WTC11 (cell line): ENCODE results near the gene KIAA0232. TPM values are rescaled to one million over a fixed set of nuclear protein-coding genes. Genes with fewer than 3 reads are reported as not detected.

ENCODE experiments used
- ATAC-seq: fragments of 200-7000 bp; cut with Tn5 transposase; 2 replicates; pipeline ENCODE4 v1.10.0; 2021; ENCODE audit warnings: mild to moderate bottlenecking, moderate library complexity
- CTCF ChIA-PET: fragments of 300-600 bp; sonication (Branson Sonifier 250); formaldehyde crosslinking; loops from one replicate; lab custom pipeline; 2021; ENCODE audit warnings: antibody characterized with exemption; lab: Charles Lee
- POLR2A ChIA-PET: fragments of 350-600 bp; sonication (Branson Sonifier 250); formaldehyde crosslinking; loops from one replicate; lab custom pipeline; 2021; ENCODE audit warnings: antibody characterized with exemption; lab: Charles Lee
- DNase-seq: peaks from one replicate; pipeline ENCODE4 v3.0.0; 2021; ENCODE audit warnings: low spot score
- H3K27ac Mint-ChIP-seq: 2 replicates; pipeline ENCODE4 v1.8.0; 2021; ENCODE audit warnings: mixed read lengths
- H3K27me3 Mint-ChIP-seq: 2 replicates; pipeline ENCODE4 v1.8.0; 2021; ENCODE audit warnings: low read depth, mild to moderate bottlenecking, moderate library complexity, mixed read lengths
- H3K36me3 Mint-ChIP-seq: 2 replicates; pipeline ENCODE4 v1.8.0; 2021; ENCODE audit warnings: mixed read lengths
- H3K4me1 Mint-ChIP-seq: 2 replicates; pipeline ENCODE4 v1.8.0; 2022; ENCODE audit warnings: mixed read lengths
- H3K4me3 Mint-ChIP-seq: 2 replicates; pipeline ENCODE4 v1.8.0; 2021; ENCODE audit warnings: mild to moderate bottlenecking, moderate library complexity, mixed read lengths
- H3K9me3 Mint-ChIP-seq: 2 replicates; pipeline ENCODE4 v1.8.0; 2021; ENCODE audit warnings: mixed read lengths
- FOXJ3 ChIP-seq: sonication (generic); formaldehyde crosslinking; IDR thresholded peaks from 2 replicates; pipeline ENCODE4 v1.9.0; 2021; ENCODE audit warnings: missing genetic modification reagents, mild to moderate bottlenecking, borderline replicate concordance
- GABPB1 ChIP-seq: sonication (generic); formaldehyde crosslinking; IDR thresholded peaks from 2 replicates; pipeline ENCODE4 v1.8.1; 2023; ENCODE audit warnings: mild to moderate bottlenecking, missing genetic modification reagents
- IRF2 ChIP-seq: sonication (generic); formaldehyde crosslinking; IDR thresholded peaks from 2 replicates; pipeline ENCODE4 v1.8.0; 2022; ENCODE audit warnings: low read depth, missing genetic modification reagents, borderline replicate concordance
- JUN ChIP-seq: sonication (generic); formaldehyde crosslinking; IDR thresholded peaks from 2 replicates; pipeline ENCODE4 v1.8.0; 2023; ENCODE audit warnings: mild to moderate bottlenecking, missing genetic modification reagents
- MXD4 ChIP-seq: fragments of 250-450 bp; sonication (Bioruptor Pico); IDR thresholded peaks from 2 replicates; pipeline ENCODE4 v1.8.0; 2021; ENCODE audit warnings: mild to moderate bottlenecking, moderate library complexity, borderline replicate concordance
- MYBL2 ChIP-seq: sonication (generic); formaldehyde crosslinking; IDR thresholded peaks from 2 replicates; pipeline ENCODE4 v1.8.1; 2023; ENCODE audit warnings: mild to moderate bottlenecking, moderate library complexity, missing genetic modification reagents
- NR2C2 ChIP-seq: sonication (generic); formaldehyde crosslinking; IDR thresholded peaks from 2 replicates; pipeline ENCODE4 v1.8.0; 2022; ENCODE audit warnings: mild to moderate bottlenecking, missing genetic modification reagents
- PRRX2 ChIP-seq: fragments of 250-450 bp; sonication (Bioruptor Pico); IDR thresholded peaks from 2 replicates; pipeline ENCODE4 v1.8.0; 2021; ENCODE audit warnings: mild to moderate bottlenecking
- RELA ChIP-seq: sonication (generic); formaldehyde crosslinking; IDR thresholded peaks from 2 replicates; pipeline ENCODE4 v1.8.1; 2022; ENCODE audit warnings: missing genetic modification reagents, mild to moderate bottlenecking, borderline replicate concordance
- SP1 ChIP-seq: sonication (generic); formaldehyde crosslinking; conservative IDR thresholded peaks from 2 replicates; pipeline ENCODE4 v1.8.1; 2022; ENCODE audit warnings: missing genetic modification reagents
- TEAD1 ChIP-seq: sonication (generic); formaldehyde crosslinking; IDR thresholded peaks from 2 replicates; pipeline ENCODE4 v1.8.0; 2022; ENCODE audit warnings: mild to moderate bottlenecking, missing genetic modification reagents
- ZBTB21 ChIP-seq: sonication (generic); formaldehyde crosslinking; IDR thresholded peaks from 2 replicates; pipeline ENCODE4 v1.8.1; 2023; ENCODE audit warnings: mild to moderate bottlenecking, missing genetic modification reagents, borderline replicate concordance
- ZNF138 ChIP-seq: sonication (generic); formaldehyde crosslinking; conservative IDR thresholded peaks from 2 replicates; pipeline ENCODE4 v1.8.1; 2022; ENCODE audit warnings: mild to moderate bottlenecking, moderate library complexity, missing genetic modification reagents
- ZNF317 ChIP-seq: sonication (generic); formaldehyde crosslinking; IDR thresholded peaks from 2 replicates; pipeline ENCODE4 v1.8.1; 2023; ENCODE audit warnings: low read depth, mild to moderate bottlenecking, moderate library complexity, missing genetic modification reagents, borderline replicate concordance
- total RNA-seq: library from RNA; stranded (reverse); gene quantifications from 3 replicates; pipeline ENCODE4 v1.2.3, GENCODE V29; 2021
- TF ChIP-seq, protein P1 (sequence below): fragments of 250-450 bp; sonication (Bioruptor Pico); IDR thresholded peaks from 2 replicates; pipeline ENCODE4 v1.9.0; 2021; ENCODE audit warnings: mild to moderate bottlenecking
- TF ChIP-seq, protein P2 (sequence below): sonication (generic); formaldehyde crosslinking; IDR thresholded peaks from 2 replicates; pipeline ENCODE4 v1.8.1; 2023; ENCODE audit warnings: mild to moderate bottlenecking, missing genetic modification reagents, moderate library complexity
- TF ChIP-seq, protein P3 (sequence below): sonication (generic); formaldehyde crosslinking; IDR thresholded peaks from 2 replicates; pipeline ENCODE4 v1.8.1; 2022; ENCODE audit warnings: low read depth, mild to moderate bottlenecking, moderate library complexity, missing genetic modification reagents, borderline replicate concordance
- TF ChIP-seq, protein P4 (sequence below): sonication (generic); formaldehyde crosslinking; IDR thresholded peaks from 2 replicates; pipeline ENCODE4 v1.8.0; 2022; ENCODE audit warnings: mild to moderate bottlenecking, missing genetic modification reagents
- TF ChIP-seq, protein P5 (sequence below): sonication (generic); formaldehyde crosslinking; IDR thresholded peaks from 2 replicates; pipeline ENCODE4 v1.8.1; 2022; ENCODE audit warnings: mild to moderate bottlenecking, moderate library complexity, missing genetic modification reagents
- TF ChIP-seq, protein P6 (sequence below): sonication (generic); formaldehyde crosslinking; IDR thresholded peaks from 2 replicates; pipeline ENCODE4 v1.8.1; 2023; ENCODE audit warnings: mild to moderate bottlenecking, moderate library complexity, missing genetic modification reagents
- TF ChIP-seq, protein P7 (sequence below): fragments of 250-450 bp; sonication (Bioruptor Pico); IDR thresholded peaks from 2 replicates; pipeline ENCODE4 v1.9.0; 2021; ENCODE audit warnings: mild to moderate bottlenecking

The KIAA0232 gene
- total RNA-seq, 1 experiment from 2014 or later, result 23.2 TPM

DNA sequence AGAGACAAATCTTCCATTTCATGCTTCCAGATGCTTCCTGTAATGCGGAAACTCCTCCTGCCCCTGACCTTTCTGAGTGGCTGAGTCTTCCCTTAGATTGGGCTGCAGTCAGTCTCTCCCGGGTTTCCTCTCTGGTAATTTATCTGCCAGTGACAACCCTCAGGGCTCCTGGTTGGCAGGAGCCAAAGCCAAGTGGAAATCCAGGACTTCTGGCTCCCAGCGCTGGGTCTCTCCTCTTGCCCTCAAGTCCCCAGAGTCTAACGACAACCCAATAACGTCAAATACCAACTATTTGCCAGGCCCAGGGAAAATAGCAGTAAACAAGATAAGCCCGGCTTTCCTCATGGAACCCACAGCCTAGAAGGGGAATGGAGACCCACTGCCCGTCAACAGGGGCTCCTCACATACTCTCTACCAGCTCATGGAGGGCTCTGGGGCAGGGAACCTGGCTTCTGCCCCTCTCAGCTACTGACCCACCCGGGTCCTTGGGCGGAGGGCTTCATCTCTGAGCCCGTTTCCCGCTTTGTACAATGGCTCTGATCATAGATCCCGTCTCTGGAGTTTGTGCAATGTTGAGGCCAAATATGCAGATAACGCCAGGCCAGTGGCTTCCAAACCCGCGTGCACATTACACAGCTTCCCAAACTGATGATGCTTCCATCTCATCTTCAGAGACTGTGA lies 126.0 kb downstream of the KIAA0232 start (continued):
- TF ChIP-seq TEAD1 (CRISPR knock-in tag), result no peak
- no peak for TF ChIP-seq ZBTB21
- TF ChIP-seq, protein P1, sequence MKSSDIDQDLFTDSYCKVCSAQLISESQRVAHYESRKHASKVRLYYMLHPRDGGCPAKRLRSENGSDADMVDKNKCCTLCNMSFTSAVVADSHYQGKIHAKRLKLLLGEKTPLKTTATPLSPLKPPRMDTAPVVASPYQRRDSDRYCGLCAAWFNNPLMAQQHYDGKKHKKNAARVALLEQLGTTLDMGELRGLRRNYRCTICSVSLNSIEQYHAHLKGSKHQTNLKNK (CRISPR knock-in tag), result no peak

DNA sequence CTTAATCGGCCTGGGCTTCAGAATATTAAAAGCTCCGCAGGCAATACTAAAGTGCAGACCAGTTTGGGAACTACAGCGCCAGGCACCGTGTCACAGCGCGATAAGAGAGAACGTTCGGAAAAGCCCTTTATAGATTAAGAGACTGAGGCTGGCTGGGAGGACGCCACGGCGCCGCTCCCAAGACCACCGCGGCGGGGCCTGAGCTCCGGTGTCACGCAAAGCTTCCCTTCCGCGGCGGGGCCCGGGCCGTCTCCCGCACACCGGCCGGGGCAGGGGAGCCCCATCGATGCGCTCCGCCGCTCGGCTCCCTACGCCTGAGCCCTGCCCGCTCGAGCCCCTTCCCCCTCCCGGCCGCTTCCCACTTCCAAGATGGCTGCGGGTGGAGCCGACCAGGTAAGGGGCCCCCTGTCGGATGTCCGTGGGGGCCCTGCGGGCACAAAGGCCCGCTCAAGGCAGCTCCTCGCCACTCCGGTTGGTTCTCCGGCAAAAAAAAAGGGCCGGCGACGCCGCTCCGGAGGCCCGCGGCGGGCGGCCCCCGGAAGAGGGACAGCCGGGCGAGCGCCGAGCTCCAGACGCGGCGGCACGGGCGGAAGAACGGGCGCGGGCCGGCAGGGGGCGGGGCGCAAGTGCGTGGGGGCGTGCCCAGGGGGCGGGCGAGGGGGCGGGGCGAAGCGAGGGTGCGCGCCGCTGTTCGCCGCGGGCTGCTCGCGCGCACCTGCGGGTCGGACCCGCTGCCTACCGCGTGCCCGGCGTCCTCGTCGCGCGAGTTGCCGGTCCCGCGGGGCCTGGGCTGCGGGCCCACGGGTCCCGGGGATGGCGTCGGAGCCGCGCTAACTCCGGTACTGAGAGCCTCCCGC lies 126.8 kb downstream of the KIAA0232 start, which contains the start of gene TBC1D14:
TBC1D14 (plus strand) TSS at position 714 of the 857 bp plus-strand sequence. CDS start 13,564 bp downstream, outside the sequence.
- peaks cover 12% of the 10 kb centered on the region for H3K27me3 Mint-ChIP-seq
- H3K36me3 Mint-ChIP-seq, result no peaks in the 10 kb centered on the region
- ChIA-PET POLR2A (interaction anchor here (0.6 to 1.6 kb wide), 7 partner anchors 9 to 159 kb away, joined by 3 to 6 read pairs (median 4); partner anchors contain the start of genes GRPEL1 and TADA2B), CTCF (interaction anchor here (0.6 to 7.4 kb wide), 24 partner anchors 8 to 767 kb away, joined by 3 to 83 read pairs (median 4); partner anchors contain the start of genes GRPEL1 and TADA2B)
- H3K27ac Mint-ChIP-seq, result peak within 1 kb of the TSS; percentile 69
- peak; percentile 83 for ATAC-seq
- DNase-seq, result peak; percentile 85
- H3K4me3 Mint-ChIP-seq, result peak within 1 kb of the TSS; percentile 95
- H3K4me1 Mint-ChIP-seq, result peaks cover 33% of the 10 kb centered on the region
- no peaks in the 10 kb centered on the region for H3K9me3 Mint-ChIP-seq
- TF ChIP-seq, protein P2, sequence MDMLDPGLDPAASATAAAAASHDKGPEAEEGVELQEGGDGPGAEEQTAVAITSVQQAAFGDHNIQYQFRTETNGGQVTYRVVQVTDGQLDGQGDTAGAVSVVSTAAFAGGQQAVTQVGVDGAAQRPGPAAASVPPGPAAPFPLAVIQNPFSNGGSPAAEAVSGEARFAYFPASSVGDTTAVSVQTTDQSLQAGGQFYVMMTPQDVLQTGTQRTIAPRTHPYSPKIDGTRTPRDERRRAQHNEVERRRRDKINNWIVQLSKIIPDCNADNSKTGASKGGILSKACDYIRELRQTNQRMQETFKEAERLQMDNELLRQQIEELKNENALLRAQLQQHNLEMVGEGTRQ (CRISPR knock-in tag), result no peak
- no peak for TF ChIP-seq ZNF317 (CRISPR knock-in tag)
- TF ChIP-seq, protein P3, sequence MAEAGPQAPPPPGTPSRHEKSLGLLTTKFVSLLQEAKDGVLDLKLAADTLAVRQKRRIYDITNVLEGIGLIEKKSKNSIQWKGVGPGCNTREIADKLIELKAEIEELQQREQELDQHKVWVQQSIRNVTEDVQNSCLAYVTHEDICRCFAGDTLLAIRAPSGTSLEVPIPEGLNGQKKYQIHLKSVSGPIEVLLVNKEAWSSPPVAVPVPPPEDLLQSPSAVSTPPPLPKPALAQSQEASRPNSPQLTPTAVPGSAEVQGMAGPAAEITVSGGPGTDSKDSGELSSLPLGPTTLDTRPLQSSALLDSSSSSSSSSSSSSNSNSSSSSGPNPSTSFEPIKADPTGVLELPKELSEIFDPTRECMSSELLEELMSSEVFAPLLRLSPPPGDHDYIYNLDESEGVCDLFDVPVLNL, result no peak
- no peak for TF ChIP-seq MXD4 (CRISPR knock-in tag)
- TF ChIP-seq, protein P4, sequence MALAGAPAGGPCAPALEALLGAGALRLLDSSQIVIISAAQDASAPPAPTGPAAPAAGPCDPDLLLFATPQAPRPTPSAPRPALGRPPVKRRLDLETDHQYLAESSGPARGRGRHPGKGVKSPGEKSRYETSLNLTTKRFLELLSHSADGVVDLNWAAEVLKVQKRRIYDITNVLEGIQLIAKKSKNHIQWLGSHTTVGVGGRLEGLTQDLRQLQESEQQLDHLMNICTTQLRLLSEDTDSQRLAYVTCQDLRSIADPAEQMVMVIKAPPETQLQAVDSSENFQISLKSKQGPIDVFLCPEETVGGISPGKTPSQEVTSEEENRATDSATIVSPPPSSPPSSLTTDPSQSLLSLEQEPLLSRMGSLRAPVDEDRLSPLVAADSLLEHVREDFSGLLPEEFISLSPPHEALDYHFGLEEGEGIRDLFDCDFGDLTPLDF (CRISPR knock-in tag), result no peak
- TF ChIP-seq SP1, result peak; percentile 82
- TF ChIP-seq, protein P5, sequence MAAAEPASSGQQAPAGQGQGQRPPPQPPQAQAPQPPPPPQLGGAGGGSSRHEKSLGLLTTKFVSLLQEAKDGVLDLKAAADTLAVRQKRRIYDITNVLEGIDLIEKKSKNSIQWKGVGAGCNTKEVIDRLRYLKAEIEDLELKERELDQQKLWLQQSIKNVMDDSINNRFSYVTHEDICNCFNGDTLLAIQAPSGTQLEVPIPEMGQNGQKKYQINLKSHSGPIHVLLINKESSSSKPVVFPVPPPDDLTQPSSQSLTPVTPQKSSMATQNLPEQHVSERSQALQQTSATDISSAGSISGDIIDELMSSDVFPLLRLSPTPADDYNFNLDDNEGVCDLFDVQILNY, result 0 out of 2 replicates have a peak, but pooled peaks have one; percentile 46
- no peak for TF ChIP-seq RELA (CRISPR knock-in tag)
- no peak for TF ChIP-seq ZNF138 (CRISPR knock-in tag)
- TF ChIP-seq PRRX2 (CRISPR knock-in tag), result 0 out of 2 replicates have a peak, but pooled peaks have one; percentile 36
- 0 out of 2 replicates have a peak, but pooled peaks have one; percentile 45 for TF ChIP-seq JUN (CRISPR knock-in tag)
- no peak for TF ChIP-seq NR2C2
- TF ChIP-seq, protein P6, sequence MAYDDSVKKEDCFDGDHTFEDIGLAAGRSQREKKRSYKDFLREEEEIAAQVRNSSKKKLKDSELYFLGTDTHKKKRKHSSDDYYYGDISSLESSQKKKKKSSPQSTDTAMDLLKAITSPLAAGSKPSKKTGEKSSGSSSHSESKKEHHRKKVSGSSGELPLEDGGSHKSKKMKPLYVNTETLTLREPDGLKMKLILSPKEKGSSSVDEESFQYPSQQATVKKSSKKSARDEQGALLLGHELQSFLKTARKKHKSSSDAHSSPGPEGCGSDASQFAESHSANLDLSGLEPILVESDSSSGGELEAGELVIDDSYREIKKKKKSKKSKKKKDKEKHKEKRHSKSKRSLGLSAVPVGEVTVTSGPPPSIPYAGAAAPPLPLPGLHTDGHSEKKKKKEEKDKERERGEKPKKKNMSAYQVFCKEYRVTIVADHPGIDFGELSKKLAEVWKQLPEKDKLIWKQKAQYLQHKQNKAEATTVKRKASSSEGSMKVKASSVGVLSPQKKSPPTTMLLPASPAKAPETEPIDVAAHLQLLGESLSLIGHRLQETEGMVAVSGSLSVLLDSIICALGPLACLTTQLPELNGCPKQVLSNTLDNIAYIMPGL (CRISPR knock-in tag), result peak; percentile 43; the same call in 1 of the 2 replicates
- TF ChIP-seq MYBL2 (CRISPR knock-in tag), result 0 out of 2 replicates have a peak, but pooled peaks have one; percentile 31
- no peak for TF ChIP-seq IRF2
- no peak for TF ChIP-seq FOXJ3 (CRISPR knock-in tag)
- TF ChIP-seq GABPB1, result 0 out of 2 replicates have a peak, but pooled peaks have one; percentile 12
- TF ChIP-seq, protein P7, sequence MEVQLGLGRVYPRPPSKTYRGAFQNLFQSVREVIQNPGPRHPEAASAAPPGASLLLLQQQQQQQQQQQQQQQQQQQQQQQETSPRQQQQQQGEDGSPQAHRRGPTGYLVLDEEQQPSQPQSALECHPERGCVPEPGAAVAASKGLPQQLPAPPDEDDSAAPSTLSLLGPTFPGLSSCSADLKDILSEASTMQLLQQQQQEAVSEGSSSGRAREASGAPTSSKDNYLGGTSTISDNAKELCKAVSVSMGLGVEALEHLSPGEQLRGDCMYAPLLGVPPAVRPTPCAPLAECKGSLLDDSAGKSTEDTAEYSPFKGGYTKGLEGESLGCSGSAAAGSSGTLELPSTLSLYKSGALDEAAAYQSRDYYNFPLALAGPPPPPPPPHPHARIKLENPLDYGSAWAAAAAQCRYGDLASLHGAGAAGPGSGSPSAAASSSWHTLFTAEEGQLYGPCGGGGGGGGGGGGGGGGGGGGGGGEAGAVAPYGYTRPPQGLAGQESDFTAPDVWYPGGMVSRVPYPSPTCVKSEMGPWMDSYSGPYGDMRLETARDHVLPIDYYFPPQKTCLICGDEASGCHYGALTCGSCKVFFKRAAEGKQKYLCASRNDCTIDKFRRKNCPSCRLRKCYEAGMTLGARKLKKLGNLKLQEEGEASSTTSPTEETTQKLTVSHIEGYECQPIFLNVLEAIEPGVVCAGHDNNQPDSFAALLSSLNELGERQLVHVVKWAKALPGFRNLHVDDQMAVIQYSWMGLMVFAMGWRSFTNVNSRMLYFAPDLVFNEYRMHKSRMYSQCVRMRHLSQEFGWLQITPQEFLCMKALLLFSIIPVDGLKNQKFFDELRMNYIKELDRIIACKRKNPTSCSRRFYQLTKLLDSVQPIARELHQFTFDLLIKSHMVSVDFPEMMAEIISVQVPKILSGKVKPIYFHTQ (CRISPR knock-in tag), result no peak
- no peak for TF ChIP-seq ZBTB21
